OCI-LY3 (cell line): ENCODE measurements around the gene NOBOX.
"Not testable (repeated sequence)": the region's sequence is repeated elsewhere in the genome, so short reads cannot be mapped to it uniquely, and the experiment has no call there.

ENCODE experiments used
- H2AFZ ChIP-seq: fragments of 200-600, 300-600 bp; shearing (Covaris generic); 2 replicates; pipeline ENCODE4 v1.6.0; 2014; ENCODE audit warnings: antibody characterized with exemption, low read depth, low read length
- H3K27ac ChIP-seq: fragments of 200-600, 300-600 bp; sonication (generic); 2 replicates; pipeline ENCODE4 v1.5.1; 2014; ENCODE audit warnings: mild to moderate bottlenecking, low read length, moderate library complexity, mixed read lengths
- H3K27me3 ChIP-seq: fragments of 200-600, 300-600 bp; sonication (generic); 2 replicates; pipeline ENCODE4 v1.6.1; 2014; ENCODE audit warnings: low read depth, low read length, mixed read lengths
- H3K36me3 ChIP-seq: fragments of 200-600, 300-600 bp; sonication (generic); replicated peaks from 2 replicates; pipeline ENCODE3; 2014; ENCODE audit warnings: low read depth, low read length, mixed read lengths
- H3K4me1 ChIP-seq: fragments of 300-600, 200-600 bp; sonication (generic); 2 replicates; pipeline ENCODE4 v1.6.1; 2014; ENCODE audit warnings: low read length, mixed read lengths
- H3K4me2 ChIP-seq: fragments of 200-600, 300-600 bp; sonication (generic); 2 replicates; pipeline ENCODE4 v1.6.1; 2014; ENCODE audit warnings: low read length, mixed read lengths
- H3K4me3 ChIP-seq: fragments of 300-600, 200-600 bp; sonication (generic); 2 replicates; pipeline ENCODE4 v1.5.1; 2014; ENCODE audit warnings: antibody characterized with exemption, mild to moderate bottlenecking, low read length, moderate library complexity
- H3K79me2 ChIP-seq: fragments of 300-600, 200-600 bp; shearing (Covaris generic); 2 replicates; pipeline ENCODE4 v1.6.1; 2014; ENCODE audit warnings: mild to moderate bottlenecking, low read length, mixed read lengths
- H3K9ac ChIP-seq: fragments of 300-600, 200-600 bp; shearing (Covaris generic); 2 replicates; pipeline ENCODE4 v1.6.0; 2014; ENCODE audit warnings: mild to moderate bottlenecking, low read length, moderate library complexity
- H3K9me3 ChIP-seq: fragments of 200-600, 300-600 bp; shearing (Covaris generic); 2 replicates; pipeline ENCODE4 v1.6.1; 2014; ENCODE audit warnings: low read length, mixed read lengths; ENCODE audit not compliant: insufficient read depth
- H4K20me1 ChIP-seq: fragments of 200-600, 300-600 bp; sonication (generic); 2 replicates; pipeline ENCODE4 v1.6.1; 2016; ENCODE audit warnings: low read length, mixed read lengths; ENCODE audit not compliant: insufficient read depth

The NOBOX gene

DNA sequence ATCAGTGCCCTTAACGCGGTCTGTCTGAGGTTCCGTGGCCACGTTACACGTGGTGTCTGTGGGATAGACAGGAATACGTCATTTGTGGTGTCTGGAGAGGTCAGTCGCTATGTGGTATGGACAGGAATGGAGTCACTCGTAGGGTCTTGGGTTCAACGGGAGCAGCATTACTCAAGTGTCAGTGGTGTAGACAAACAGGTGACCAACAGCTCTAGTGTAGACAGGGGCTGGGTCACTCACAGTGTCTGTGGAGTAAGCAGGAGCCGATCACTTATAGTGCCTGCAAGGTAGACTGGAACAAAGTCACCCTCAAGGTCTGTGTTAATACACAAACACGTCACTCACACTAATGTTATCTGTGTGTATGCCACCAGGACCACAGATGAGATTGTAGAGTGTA is 46.6 kb downstream of the NOBOX start:
- not testable (repeated sequence) for H3K4me1 ChIP-seq, H2AFZ ChIP-seq, H3K4me2 ChIP-seq, H3K27me3 ChIP-seq, H3K36me3 ChIP-seq, H3K9me3 ChIP-seq, H3K9ac ChIP-seq, H3K27ac ChIP-seq, H4K20me1 ChIP-seq, H3K79me2 ChIP-seq, H3K4me3 ChIP-seq

DNA sequence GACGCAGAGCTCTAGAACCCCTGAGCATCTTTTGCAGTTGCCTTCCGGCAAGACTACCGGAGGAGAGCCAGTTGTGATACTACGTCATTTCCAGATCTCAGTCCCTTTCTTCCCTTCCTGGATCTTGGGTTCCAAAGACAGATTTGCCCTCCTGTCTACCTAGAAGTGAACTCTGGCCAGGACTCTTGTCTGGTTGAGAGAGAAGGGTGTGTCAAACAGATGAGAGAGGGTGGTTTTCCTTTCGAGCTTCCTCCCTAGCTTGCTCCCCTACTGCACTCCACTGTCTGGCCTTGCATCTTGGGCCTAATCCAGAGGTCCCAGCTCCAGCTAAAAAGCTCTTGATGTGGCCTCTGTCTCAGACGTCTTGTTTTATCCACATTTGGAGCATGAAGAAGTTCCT is 47.3 kb downstream of the NOBOX start:
- H3K9me3 ChIP-seq, H3K27me3 ChIP-seq, H4K20me1 ChIP-seq, H3K79me2 ChIP-seq, H3K27ac ChIP-seq, H3K36me3 ChIP-seq, H2AFZ ChIP-seq, H3K4me3 ChIP-seq, H3K9ac ChIP-seq, H3K4me1 ChIP-seq, H3K4me2 ChIP-seq: not testable (repeated sequence)

DNA sequence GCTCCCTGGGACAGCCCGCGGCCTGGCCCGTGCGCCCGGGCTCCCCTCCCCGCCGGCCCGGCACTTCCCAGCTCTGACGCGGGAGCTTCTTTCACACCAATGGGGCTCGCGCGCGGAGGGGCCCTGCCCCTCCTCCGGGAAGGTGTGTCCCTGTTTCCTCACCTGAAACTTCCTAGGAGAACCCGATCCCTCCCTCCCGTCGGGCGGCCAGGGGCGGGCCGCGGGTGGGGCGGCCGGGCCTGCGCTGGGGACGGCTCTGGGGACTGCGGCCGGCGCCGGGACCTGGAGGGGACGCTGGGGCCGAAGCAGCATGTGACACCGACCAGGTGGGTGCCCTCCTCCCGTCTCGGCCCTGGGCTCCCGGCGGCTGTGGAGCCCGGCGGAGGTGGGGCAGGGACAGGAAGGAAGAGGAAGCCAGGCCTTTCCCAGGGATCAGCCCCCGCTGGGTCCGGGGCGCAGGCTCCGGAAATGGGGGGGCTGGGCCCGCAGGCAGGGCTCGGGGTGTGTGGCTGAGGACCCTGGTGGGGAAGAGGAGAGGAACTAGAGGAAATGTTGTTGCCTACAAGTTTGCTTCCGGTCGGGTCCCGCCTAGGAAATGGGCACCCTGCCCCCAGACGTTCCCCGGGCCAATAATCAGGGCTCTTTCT is 48.2 kb downstream of the NOBOX start, which contains the start of gene ARHGEF5:
Gene ARHGEF5 (plus strand): TSS at position 227 of the 647 bp plus-strand sequence. CDS start 7,268 bp downstream, outside the sequence.
- not testable (repeated sequence) for H3K79me2 ChIP-seq, H3K27me3 ChIP-seq, H3K27ac ChIP-seq, H3K9me3 ChIP-seq, H3K9ac ChIP-seq, H3K4me1 ChIP-seq, H2AFZ ChIP-seq, H4K20me1 ChIP-seq, H3K36me3 ChIP-seq, H3K4me2 ChIP-seq, H3K4me3 ChIP-seq

DNA sequence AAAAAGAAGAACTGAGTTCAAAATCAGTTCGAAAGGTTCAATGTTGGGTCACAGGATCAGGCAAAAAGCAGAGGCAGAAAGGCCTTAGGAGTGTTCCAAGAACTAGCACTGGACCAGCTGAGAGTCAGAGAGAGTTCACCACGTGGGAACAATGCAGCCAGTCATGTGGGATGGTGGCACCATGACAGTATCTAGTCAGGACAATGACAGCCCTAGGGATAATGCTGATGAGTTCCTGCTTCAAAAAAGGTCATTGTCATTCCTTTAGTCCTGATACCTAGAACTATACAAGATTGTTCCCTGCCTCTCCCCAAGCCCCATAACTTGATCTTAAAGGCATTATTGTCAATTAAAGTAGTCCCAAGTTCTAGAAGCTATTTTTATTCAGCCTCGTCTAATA is 51.8 kb downstream of the NOBOX start:
- not testable (repeated sequence) for H3K27ac ChIP-seq, H3K79me2 ChIP-seq, H3K9me3 ChIP-seq, H3K27me3 ChIP-seq, H3K4me3 ChIP-seq, H3K36me3 ChIP-seq, H3K4me2 ChIP-seq, H2AFZ ChIP-seq, H4K20me1 ChIP-seq, H3K4me1 ChIP-seq, H3K9ac ChIP-seq

DNA sequence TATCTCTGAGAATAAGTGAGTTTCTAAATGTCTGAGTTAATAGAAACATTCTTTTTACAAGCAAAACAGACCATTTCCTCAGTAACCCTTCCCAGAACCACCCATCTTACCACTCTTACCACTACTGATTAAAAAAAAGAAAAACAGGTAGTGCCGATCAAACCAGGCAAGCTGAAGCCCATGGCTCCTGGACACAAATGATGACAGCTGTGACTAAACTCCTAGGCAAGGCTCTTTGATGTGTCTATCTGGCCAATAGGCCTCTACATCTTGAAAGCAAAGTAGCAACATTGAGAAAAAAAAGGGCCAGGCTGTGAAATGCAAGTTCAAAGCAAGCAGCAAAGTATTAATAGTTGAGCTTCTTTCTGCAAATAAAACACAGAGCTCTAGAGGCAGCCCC is 54.9 kb downstream of the NOBOX start:
- H2AFZ ChIP-seq, H3K4me3 ChIP-seq, H4K20me1 ChIP-seq, H3K36me3 ChIP-seq, H3K4me1 ChIP-seq, H3K9me3 ChIP-seq, H3K79me2 ChIP-seq, H3K4me2 ChIP-seq, H3K27me3 ChIP-seq, H3K9ac ChIP-seq, H3K27ac ChIP-seq: not testable (repeated sequence)
